Measurements from ENCODE around the gene FAM98B. TPM values are rescaled to one million over a fixed set of nuclear protein-coding genes. Genes with fewer than 3 reads are reported as not detected.
A peak's percentile ranks its signal among the peaks of the same experiment; 100 is the strongest.

FAM98B gene
- polyA plus RNA-seq, 1 of the 3 experiments (the other 2 are of a cell fraction): 5.7 TPM

- Histone ChIP-seq H3K9me2 (no peaks in the 10 kb centered on the region), H3K79me2 (ENCODE audit: insufficient read depth) (peaks cover 57% of the 10 kb centered on the region), H3K4me1 (ENCODE audit: control insufficient read depth in 1 of 2, insufficient read depth in 2 of 2, low read depth in 1 of 2, low read length in 1 of 2) (peaks cover 0 to 11% of the 10 kb centered on the region in 2 experiments; a peak in 2 of 4 replicates), H3K36me3 (replicated peaks in 1 of 2; ENCODE audit: control insufficient read depth in 1 of 2, insufficient read depth in 2 of 2, low read length in 1 of 2) (no peaks in the 10 kb centered on the region), H3K9ac (peak overlapping the region; percentile 95), H3K27me3 (ENCODE audit: insufficient read depth) (no peaks in the 10 kb centered on the region), H4K20me1 (ENCODE audit: insufficient read depth) (peaks cover 3% of the 10 kb centered on the region; the same call in 1 of the 2 replicates), H3F3A (replicated peaks; ENCODE audit: insufficient read depth) (no peaks in the 10 kb centered on the region), H3K9me3 (no peaks in the 10 kb centered on the region), H3K4me2 (peak overlapping the region; percentile 87), H3K4me3 (ENCODE audit: low read depth in 2 of 2, low read length in 1 of 2) (peak overlapping the region; percentile 78 to 95), H3K27ac (ENCODE audit: low read depth in 2 of 2, low read length in 1 of 2) (peak overlapping the region; percentile 79 to 97; a peak in 3 of 4 replicates), H2AFZ (ENCODE audit: low read depth) (peak overlapping the region; percentile 97)
- WGBS (ENCODE audit: low lambda C conversion rate): 4% methylated on average over 12 of the region's 12 CpGs
- POLR2A ChIA-PET: interaction anchor here (0.8 to 2.2 kb wide), 5 partner anchors 13 to 247 kb away, joined by 3 to 15 read pairs (median 6); no protein-coding TSS in a partner anchor
- CTCF ChIA-PET: interaction anchor here (0.6 to 5.7 kb wide), 13 partner anchors 9 to 252 kb away, joined by 3 to 46 read pairs (median 6); partner anchors contain the start of gene RASGRP1
- TF ChIP-seq GABPA (IDR thresholded peaks at IDR 0.05; ENCODE audit: low read depth): no peak
- no peak for TF ChIP-seq PBX3 (IDR thresholded peaks at IDR 0.05)
- no peak for DNase-seq
These were observed 766 bp downstream of the FAM98B start for GRCh38 chr15:38454696-38455090.

- Histone ChIP-seq H3K36me3 (replicated peaks in 1 of 2; ENCODE audit: control insufficient read depth in 1 of 2, insufficient read depth in 2 of 2, low read length in 1 of 2) (no peaks in the 10 kb centered on the region), H3K9me2 (no peaks in the 10 kb centered on the region), H2AFZ (ENCODE audit: low read depth) (0 out of 2 replicates have a peak overlapping the region, but pooled peaks have one; percentile 97), H3K27ac (ENCODE audit: low read depth in 2 of 2, low read length in 1 of 2) (peak overlapping the region; percentile 79 to 97; a peak in 3 of 4 replicates), H3K27me3 (ENCODE audit: insufficient read depth) (no peaks in the 10 kb centered on the region), H3K4me2 (peak overlapping the region; percentile 87), H4K20me1 (ENCODE audit: insufficient read depth) (peaks cover 6% of the 10 kb centered on the region; the same call in 1 of the 2 replicates), H3K4me1 (ENCODE audit: control insufficient read depth in 1 of 2, insufficient read depth in 2 of 2, low read depth in 1 of 2, low read length in 1 of 2) (peaks cover 0 to 11% of the 10 kb centered on the region in 2 experiments; a peak in 2 of 4 replicates), H3K4me3 (ENCODE audit: low read depth in 2 of 2, low read length in 1 of 2) (peak overlapping the region; percentile 78 to 95), H3K9me3 (no peaks in the 10 kb centered on the region), H3K9ac (peak overlapping the region; percentile 95), H3F3A (replicated peaks; ENCODE audit: insufficient read depth) (no peaks in the 10 kb centered on the region), H3K79me2 (ENCODE audit: insufficient read depth) (peaks cover 61% of the 10 kb centered on the region)
- ChIA-PET POLR2A (interaction anchor here (0.8 to 2.2 kb wide), 4 partner anchors 12 to 247 kb away, joined by 3 to 15 read pairs (median 4); no protein-coding TSS in a partner anchor), CTCF (interaction anchor here (1.1 to 5.7 kb wide), 8 partner anchors 15 to 251 kb away, joined by 3 to 46 read pairs (median 7); no protein-coding TSS in a partner anchor)
- TF ChIP-seq TCF12 (IDR thresholded peaks at IDR 0.05): no peak
- WGBS (ENCODE audit: low lambda C conversion rate): 7% methylated on average over 4 of the region's 4 CpGs
- no peak for DNase-seq
These were observed 1.2 kb downstream of the FAM98B start for GRCh38 chr15:38455092-38455491.

- Histone ChIP-seq H2AFZ (ENCODE audit: low read depth) (no peak overlapping the region), H3K4me3 (ENCODE audit: low read depth in 2 of 2, low read length in 1 of 2) (no peak overlapping the region), H3K36me3 (replicated peaks in 1 of 2; ENCODE audit: control insufficient read depth in 1 of 2, insufficient read depth in 2 of 2, low read length in 1 of 2) (no peaks in the 10 kb centered on the region), H3K27me3 (ENCODE audit: insufficient read depth) (no peaks in the 10 kb centered on the region), H3K4me2 (no peak overlapping the region), H3K27ac (ENCODE audit: low read depth in 2 of 2, low read length in 1 of 2) (no peak overlapping the region), H3K79me2 (ENCODE audit: insufficient read depth) (peaks cover 96% of the 10 kb centered on the region), H4K20me1 (ENCODE audit: insufficient read depth) (peaks cover 26% of the 10 kb centered on the region; the same call in 1 of the 2 replicates), H3K9me3 (no peaks in the 10 kb centered on the region), H3K9me2 (no peaks in the 10 kb centered on the region), H3K4me1 (ENCODE audit: control insufficient read depth in 1 of 2, insufficient read depth in 2 of 2, low read depth in 1 of 2, low read length in 1 of 2) (peaks cover 7 to 11% of the 10 kb centered on the region in 2 experiments; a peak in 2 of 4 replicates), H3F3A (replicated peaks; ENCODE audit: insufficient read depth) (no peaks in the 10 kb centered on the region), H3K9ac (no peak overlapping the region)
- TF ChIP-seq SIN3A (IDR thresholded peaks at IDR 0.05; ENCODE audit: borderline replicate concordance, low read depth, low read length) (no peak), NFIC (IDR thresholded peaks at IDR 0.05; ENCODE audit: borderline replicate concordance) (no peak), TAF1 (IDR thresholded peaks at IDR 0.05; ENCODE audit: borderline replicate concordance, low read depth, low read length) (no peak), CTCF (IDR thresholded peaks at IDR 0.05) (no peak), TCF12 (IDR thresholded peaks at IDR 0.05) (no peak), ZBTB33 (IDR thresholded peaks at IDR 0.05; ENCODE audit: borderline replicate concordance, low read depth) (no peak), JUND (IDR thresholded peaks at IDR 0.05) (no peak), ELF1 (IDR thresholded peaks at IDR 0.05) (no peak)
- no peak for DNase-seq
- 100% methylated on average over 2 of the region's 5 CpGs for WGBS (ENCODE audit: low lambda C conversion rate)
- ChIA-PET CTCF (interaction anchor here (1.1 to 3.4 kb wide), 5 partner anchors 16 to 241 kb away, joined by 3 to 11 read pairs (median 4); partner anchors contain the start of gene RASGRP1), POLR2A (no interaction called here)
These were observed 4.7 kb downstream of the FAM98B start for GRCh38 chr15:38458646-38459045.

All from SK-N-SH (cell line).